Measurements from ENCODE around the gene TSPAN7.

The TSPAN7 gene, protein sequence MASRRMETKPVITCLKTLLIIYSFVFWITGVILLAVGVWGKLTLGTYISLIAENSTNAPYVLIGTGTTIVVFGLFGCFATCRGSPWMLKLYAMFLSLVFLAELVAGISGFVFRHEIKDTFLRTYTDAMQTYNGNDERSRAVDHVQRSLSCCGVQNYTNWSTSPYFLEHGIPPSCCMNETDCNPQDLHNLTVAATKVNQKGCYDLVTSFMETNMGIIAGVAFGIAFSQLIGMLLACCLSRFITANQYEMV
- long read RNA-seq = 0 reads

- DNase-seq (ENCODE audit: low read depth in 1 of 2, low spot score in 1 of 2) = peak; percentile 30 to 35
- no peak for TF ChIP-seq REST (IDR thresholded peaks at IDR 0.05; ENCODE audit: insufficient replicate concordance, low read depth)
- TF ChIP-seq CTCF (IDR thresholded peaks at IDR 0.05; ENCODE audit: insufficient read depth, low read length) = no peak
- no peak for TF ChIP-seq POLR2AphosphoS5 (IDR thresholded peaks at IDR 0.05; ENCODE audit: low read depth)
- no peak for TF ChIP-seq SPI1 (IDR thresholded peaks at IDR 0.05; ENCODE audit: borderline replicate concordance, low read depth)
- TF ChIP-seq GABPA (IDR thresholded peaks at IDR 0.05; ENCODE audit: low read depth) = no peak
- Histone ChIP-seq H3K27ac (replicated peaks) (no peak within 1 kb of the TSS), H3K27me3 (ENCODE audit: insufficient read depth, poor library complexity, severe bottlenecking) (peaks cover 8% of the 10 kb centered on the region), H3K4me3 (replicated peaks; ENCODE audit: insufficient read depth, low read length) (peak within 1 kb of the TSS; percentile 50)
Observed at GRCh38 chrX:38561126-38561868, at the start of gene TSPAN7. Gene TSPAN7 (plus strand): TSS chrX:38561542. CDS start chrX:38561547, 5 bp downstream.

DNA sequence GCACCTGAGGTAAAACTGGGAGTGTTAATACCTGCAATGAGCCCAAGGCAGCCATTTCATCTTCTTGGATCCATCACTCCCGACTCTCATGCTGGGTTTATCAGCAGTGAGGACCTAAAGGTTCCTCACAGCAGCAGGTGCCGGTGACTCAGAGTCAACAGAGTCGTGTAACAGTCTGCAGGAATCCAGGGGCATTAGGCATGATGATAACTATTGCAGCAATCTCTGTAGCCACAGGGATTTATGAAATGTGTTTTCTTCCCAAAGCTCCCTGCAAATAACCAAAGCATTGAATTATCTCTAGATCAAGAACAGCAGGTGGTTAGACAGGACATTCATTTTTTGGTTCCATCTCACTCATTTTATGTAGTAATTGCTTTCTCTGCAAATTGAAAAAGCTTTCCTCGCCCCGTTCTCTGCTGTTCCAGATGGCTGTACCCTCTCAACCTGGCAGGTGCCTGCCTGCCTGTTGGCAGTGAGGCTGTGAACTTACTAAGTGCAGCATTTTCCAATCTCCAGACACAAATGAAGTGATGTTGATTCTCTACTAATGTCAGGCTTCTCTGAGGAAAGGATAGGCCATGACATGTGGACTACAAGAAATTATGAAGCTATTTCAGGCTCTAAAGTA is 48.1 kb upstream of the TSPAN7 start:
- no peak overlapping the region for H3K27ac ChIP-seq (replicated peaks)
- DNase-seq (ENCODE audit: low read depth in 1 of 2, low spot score in 1 of 2) = no peak

More for the DNA sequence above, 48.1 kb upstream of the TSPAN7 start:
- TF ChIP-seq REST (IDR thresholded peaks at IDR 0.05; ENCODE audit: insufficient replicate concordance, low read depth) (no peak), SPI1 (IDR thresholded peaks at IDR 0.05; ENCODE audit: borderline replicate concordance, low read depth) (no peak), GABPA (IDR thresholded peaks at IDR 0.05; ENCODE audit: low read depth) (no peak), POLR2AphosphoS5 (IDR thresholded peaks at IDR 0.05; ENCODE audit: low read depth) (no peak), CTCF (IDR thresholded peaks at IDR 0.05; ENCODE audit: insufficient read depth, low read length) (no peak)
- no peaks in the 10 kb centered on the region for H3K27me3 ChIP-seq (ENCODE audit: insufficient read depth, poor library complexity, severe bottlenecking)
- no peak overlapping the region for H3K4me3 ChIP-seq (replicated peaks; ENCODE audit: insufficient read depth, low read length)
